NCI-H1930 (cell line): ENCODE data around the gene MAP4K5.

Source experiments
- DNase-seq, 2 experiments: peaks; one replicate each; lab custom pipeline; 2025; lab: John Stamatoyannopoulos, UW

MAP4K5 gene

GRCh38 chr14:50399251-50400032 is 132.9 kb downstream of the MAP4K5 start:
- DNase-seq = no peak

DNA sequence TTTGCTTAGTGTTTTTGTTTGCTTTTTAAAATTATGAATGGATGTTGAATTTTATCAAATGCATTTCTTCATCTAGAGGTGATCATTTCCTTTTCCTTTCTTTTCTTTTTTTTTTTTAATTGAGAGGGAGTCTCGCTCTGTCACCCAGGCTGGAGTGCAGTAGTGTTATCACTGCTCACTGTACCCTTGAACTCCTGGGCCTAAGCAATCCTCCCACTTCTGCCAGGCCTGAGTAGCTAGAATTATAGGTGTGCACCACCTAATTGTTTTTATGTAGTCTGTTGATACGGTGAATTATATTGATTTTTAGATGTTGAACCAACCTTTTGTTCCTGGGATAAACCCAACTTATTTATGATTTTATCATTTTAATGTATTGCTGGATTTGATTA is 134.2 kb downstream of the MAP4K5 start:
- no peak for DNase-seq

DNA sequence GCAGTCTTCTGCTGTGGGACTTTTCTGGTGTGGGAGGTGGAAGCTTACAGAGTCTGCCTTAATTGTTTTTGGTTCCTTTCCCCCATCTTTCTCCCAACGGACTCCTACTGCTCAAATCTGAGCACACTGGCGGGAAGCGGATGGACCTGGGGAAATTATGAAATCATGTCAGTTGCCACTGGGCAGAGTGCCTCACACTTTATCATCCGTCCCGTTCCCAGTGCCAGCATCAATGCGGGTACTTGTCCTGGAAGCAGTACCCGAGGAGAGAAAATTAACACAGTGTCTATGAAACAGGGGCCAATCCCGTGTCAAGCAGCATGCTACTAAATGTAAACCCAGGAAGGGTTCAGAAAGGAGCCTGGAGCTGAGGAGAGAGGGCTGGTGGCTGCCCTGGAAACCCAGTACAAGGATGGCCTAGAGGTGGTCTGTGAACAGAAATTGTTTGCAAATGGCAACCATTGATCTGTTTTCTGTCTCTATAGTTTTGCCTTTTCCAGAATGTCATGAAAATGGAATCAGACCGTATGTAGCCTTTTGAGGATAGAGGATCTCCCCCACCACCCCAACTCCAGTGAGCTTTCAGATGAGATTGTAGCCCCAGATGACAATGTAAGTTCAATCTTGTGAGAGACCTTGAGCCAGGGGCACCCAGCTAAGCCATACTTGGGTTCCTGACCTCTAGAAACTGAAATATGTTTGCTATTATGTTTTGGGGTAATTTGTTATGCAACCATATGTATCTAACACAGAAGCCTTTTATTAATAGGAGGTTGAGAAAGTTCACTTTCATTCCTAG is 134.8 kb downstream of the MAP4K5 start:
- no peak for DNase-seq

DNA sequence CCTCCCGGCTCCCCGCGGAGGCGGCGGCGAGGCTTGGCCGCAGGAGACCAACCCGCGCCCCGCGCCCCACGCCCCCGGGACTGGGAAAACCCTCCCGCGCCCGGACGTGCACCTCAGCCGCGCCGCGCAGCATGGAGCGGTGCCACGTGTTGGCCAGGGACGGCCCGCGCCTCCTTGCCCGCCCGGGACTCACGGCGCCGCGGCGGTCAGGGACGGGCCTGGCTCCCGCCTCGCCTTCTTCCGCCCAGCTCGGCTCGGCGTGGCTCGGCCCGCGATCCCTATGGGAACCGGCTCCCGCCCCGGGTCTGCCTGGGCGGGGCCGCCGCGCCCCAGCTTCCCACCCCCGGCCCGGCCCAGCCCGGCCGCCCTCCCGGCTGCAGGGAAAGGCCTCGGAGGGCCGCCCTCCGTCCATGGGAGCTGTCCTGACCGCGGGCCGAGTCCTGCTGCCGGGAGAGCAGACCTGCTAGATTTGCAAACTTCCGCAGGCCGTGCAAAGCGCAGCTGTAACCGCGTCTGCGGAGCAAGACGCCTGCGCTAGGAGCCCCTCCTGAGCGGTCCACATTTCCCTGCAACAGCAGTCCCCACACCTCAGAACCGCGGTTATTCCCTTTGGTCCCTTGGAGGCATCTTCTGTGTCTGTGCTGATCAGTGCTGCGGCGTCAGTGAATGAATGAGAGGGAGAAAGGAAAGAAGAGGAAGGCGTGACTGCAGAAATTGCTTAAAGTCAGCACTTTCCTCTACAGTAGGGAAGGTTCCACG is 135.6 kb downstream of the MAP4K5 start, which contains the start of gene CDKL1:
TSS of gene CDKL1 (minus strand) at position 251 of the 759 bp plus-strand sequence. CDS start 1,013 bp downstream, outside the sequence.
- DNase-seq = peak; percentile 33 to 36

GRCh38 chr14:50395448-50395847 is 136.9 kb downstream of the MAP4K5 start:
- no peak for DNase-seq

GRCh38 chr14:50394713-50395112 is 137.7 kb downstream of the MAP4K5 start:
- DNase-seq = no peak

DNA sequence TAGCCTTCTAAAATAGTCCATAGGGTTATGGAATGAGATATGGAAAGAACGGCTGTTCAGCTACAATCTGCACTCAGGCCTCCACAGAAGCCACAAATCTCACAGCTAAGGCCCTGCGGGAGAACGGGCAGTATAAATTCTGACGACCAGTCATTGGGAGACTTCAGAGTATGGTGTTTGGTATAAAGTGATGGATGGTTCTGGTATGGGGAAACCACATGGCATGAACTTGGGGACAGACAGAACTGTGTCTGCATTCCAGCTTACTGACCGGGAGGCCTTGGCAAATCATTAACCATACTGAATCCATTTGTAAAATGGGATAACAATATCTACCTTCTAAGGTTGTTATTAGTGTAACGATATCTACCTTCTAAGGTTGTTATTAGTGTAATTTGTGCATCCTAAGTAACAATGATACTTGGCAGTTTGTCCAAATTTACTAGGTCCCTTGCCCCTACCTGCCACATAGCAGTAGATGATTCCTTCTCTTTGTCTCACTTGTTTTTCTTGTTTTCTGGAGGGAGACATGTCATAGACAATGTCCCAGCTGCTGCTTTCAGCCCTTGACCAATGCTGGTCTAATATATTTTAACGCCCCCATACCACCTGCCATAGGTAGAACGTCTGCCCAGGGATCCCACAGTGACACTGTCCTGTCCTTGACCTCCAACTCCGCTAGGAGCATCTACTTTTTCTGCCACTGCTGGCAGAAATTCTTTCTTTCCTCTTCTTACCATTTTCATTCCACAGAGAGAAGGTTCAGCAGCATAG is 142.5 kb downstream of the MAP4K5 start:
- no peak for DNase-seq

DNA sequence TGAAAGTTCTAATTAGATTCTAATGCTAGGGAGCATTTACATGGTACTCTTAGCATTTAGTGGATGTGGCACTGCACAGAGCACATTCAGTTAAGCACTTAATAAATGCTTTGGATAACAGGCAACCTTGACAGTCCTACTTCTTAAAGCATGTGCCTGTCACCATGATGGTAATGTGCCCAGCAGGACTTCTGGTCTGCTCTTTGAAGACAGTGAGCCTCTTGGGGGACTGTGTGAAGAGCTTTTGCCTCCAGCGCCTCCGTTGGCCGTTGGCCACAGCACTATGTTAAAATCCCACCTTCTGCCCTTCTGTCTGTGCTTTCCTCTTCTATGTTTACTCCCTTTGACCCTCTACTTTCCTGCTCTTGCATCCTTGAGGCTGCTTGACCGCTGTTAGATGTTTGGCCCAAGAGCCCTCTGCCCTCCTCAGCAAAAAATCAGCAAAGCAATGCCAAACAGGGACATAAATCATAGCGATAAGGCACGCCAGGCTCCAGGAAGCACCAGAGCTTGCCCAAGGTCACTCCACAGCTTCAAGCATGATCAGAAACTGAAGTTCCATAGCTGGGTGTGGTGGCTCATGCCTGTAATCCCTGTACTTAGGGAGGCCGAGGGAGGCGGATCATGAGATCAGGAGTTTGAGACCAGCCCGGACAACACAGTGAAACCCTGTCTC is 144.0 kb downstream of the MAP4K5 start:
- no peak for DNase-seq

GRCh38 chr14:50387548-50387947 is 144.8 kb downstream of the MAP4K5 start:
- DNase-seq = no peak

DNA sequence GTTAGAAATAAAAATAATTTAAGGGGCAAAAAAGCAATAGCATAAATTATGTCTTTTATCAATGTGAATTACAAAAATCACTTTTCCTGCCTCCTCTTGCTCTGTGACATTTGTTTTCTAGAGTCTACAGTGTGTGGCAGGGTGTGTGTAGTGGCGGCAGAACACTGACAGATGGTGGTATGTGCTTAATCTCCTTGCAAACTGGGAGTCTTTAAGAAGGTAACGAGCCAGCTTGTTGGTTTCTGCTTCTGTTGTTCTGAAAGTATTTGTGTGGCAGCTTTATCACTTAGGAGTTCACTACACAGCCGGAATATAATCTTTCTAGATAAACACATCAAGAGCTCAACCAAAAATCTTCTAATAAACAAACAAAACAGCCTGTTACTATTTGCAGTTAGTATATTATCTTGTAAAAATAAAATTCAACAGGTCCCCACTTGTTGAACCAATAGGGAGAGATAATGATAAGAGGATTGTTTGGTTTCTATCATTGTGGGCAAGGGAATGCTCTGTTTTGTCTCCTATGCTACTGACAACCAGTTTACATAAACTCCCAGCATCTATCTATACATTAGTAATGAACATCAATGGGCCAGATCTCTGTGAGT is 148.6 kb downstream of the MAP4K5 start:
- DNase-seq = no peak

- DNase-seq = no peak
These were observed 150.5 kb downstream of the MAP4K5 start for GRCh38 chr14:50381823-50382287.

- no peak for DNase-seq
These were observed 151.4 kb downstream of the MAP4K5 start for GRCh38 chr14:50381008-50381407.

GRCh38 chr14:50380455-50380854 is 151.9 kb downstream of the MAP4K5 start:
- no peak for DNase-seq

GRCh38 chr14:50379563-50379962 is 152.8 kb downstream of the MAP4K5 start:
- no peak for DNase-seq

DNA sequence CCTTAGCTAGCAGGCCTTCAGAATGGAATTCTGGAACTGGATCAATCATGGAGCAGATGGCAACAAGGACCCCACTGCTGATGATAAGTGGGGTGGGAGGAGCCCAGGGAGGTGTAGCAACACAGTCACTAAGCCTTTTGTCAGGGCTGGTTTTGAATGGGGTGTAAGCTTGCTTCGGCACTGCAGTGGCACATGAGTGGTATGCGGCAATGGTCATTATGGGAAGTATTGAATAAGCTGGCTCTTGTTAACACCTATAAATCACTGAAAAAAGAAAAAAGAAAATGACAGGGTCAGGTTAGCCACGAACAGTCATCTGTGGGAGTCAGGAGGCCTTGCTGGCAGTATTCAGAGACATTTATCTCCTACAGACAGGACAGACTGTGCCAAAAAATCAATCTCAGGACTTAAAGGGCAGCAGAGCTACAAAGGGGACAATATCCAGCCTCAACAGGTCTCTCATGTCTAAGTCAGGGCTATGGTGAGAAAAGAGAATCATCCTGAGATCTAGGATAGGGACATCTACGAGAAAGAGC is 154.8 kb downstream of the MAP4K5 start:
- no peak for DNase-seq

DNA sequence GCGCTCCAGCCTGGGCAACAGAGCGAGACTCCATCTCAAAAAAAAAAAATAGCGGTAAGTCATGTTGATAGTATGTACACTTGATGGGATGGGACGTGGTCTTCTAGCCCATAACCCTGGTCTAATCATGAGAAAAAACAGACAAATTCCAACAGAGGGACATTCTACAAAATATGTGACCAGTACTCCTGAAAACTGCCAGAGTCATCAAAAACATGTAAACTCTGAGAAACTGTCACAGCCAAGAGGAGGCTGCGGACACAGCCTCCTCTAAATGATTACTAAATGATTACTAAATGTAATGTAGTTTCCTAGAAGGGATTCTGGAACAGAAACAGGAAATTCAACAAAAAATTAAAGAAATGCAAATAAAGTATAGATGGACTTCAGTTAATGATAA is 156.6 kb downstream of the MAP4K5 start:
- no peak for DNase-seq

DNA sequence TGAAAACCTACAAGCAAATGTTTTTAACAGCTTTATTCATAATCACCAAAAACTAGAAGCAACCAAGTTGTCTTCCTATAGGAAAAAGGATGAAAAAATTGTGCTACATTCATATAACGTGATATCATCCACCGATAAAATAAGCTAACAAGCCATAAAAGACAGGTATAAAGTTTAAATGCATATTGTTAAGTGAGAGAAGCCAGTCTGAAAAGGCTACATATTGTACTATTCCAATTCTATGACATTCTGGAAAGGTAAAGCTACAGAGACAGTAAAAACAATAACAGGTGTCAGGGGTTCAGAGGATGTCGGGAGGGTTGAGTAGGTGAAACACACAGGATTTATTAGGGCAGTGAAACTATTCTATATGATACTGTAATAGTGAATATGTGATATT is 158.4 kb downstream of the MAP4K5 start:
- DNase-seq = no peak

DNA sequence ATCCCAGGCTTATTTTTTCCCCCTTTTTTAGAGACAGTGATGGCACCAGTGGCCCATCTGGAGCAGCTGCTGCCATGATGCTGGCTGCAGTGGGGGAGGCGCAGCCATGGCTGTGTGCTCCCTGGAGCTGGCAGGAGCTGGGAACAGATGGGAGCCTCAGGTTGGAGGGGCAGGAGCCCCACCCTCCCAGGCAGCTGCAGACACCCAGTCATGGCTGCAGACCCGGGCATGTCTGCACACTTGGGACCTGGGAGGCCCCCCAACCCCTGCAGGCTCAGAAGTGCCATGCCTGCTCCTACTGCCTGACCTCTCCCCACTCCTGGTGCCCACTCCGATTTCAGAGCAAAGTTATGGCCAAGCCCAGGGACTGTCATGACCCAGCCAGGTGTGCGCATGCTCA is 160.8 kb downstream of the MAP4K5 start:
- no peak for DNase-seq
